Stimulated activated naive CD4-positive, alpha-beta T cell (primary cell): Measurements from ENCODE around the gene GANAB.
A peak's percentile ranks its signal among the peaks of the same experiment; 100 is the strongest.
"Not testable (repeated sequence)": the region's sequence is repeated elsewhere in the genome, so short reads cannot be mapped to it uniquely, and the experiment has no call there.

Experiments
- DNase-seq, 6 experiments: peaks; one replicate each; lab custom pipeline; 2025; lab: John Stamatoyannopoulos, UW

The GANAB gene

DNA sequence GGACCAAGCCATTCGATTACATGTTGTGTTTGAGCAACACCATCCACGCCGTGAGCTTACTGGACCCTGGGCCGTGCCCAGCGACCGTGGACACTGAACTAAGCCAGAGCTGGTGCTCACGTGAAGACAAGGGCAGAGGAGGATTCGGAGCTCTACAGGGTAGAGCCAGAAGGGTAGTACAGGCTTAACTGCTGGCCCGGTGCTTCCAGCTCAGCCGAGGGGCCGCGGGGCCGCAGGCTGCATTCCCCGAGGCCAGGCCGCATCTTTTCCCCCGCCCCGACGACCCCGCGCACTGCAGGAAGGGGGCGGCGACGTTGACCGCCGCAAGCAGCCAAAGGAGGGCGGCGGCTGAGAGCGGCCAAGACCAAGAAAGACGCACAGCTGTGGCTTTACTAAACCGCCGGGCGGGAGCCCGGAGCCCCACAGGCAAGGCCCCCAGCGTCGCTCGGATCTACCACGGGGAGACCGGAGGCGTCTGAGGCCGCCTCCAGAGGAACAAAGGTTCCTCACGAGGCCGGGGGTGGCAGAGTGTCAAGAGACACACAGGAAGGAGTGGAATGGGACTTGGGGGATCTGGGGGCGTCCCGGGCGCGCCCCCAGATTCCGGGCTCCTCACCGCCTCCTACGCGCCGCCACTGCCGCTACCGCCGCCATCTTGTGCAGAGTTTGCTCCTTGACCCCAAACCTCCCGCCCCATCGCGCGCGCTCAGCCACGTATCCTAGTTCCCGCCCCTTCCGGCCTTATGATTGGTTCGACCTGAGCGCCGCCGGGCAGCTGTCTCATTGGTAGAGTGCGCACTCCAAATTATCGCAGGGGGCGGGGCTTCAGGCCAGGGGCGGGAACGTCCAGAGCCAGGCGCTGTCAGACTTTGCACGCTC, at the start of gene GANAB:
Gene GANAB (minus strand): TSS at position 668 of the 879 bp plus-strand sequence. CDS start 14 bp downstream, at position 654.
- DNase-seq: peak; percentile 93 to 98 (median 96)

DNA sequence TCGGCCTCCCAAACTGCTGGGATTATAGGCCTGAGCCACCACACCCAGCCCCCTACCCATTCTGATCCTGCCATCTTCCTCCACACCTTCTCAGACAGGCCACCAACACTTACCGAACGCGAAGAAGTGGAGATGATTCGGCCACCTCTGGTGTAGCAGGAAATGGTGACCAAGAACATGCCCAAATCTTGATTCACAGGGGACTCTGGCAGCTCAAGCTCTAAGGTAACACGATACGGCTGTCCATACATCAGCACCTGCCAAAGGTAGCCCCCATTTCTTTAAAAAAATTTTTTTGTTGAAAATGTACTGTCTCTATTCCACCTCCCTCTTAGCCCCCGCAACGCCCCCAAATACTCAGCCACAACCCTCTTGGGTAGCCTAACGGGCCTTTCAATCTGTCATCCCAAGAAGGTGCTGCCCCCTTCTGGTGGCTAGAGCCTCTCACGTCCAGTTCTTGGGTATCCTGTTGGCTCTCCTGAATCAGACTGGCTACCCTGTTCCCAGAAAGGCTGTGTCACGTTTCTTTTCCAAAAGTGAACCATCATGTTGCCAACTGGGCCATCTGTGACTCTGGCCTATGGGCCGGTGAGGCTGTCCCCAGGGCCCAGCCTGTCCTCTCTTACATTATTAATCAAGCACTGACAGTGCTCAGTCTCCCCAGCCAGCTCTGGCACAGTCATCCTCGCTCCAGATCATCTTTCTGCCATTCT, 48.2 kb upstream of the GANAB start:
- peak; percentile 45 to 79 (median 68) for DNase-seq

DNA sequence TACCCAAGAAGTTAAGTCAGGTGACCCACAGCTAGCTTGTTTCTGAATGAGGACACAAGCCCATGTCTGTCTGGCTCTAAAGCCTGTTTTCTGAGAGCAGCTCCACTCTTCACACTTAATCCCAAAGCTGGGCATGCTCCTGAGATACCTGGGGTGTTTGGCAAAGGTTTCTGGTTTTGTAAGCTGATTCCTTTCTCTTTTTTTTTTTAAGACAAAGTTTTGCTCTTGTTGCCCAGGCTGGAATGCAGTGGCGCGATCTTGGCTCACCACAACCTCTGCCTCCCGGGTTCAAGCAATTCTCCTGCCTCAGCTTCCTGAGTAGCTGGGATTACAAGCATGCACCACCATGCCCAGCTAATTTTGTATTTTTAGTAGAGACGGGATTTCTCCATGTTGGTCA, 47.2 kb upstream of the GANAB start:
- not testable (repeated sequence) for DNase-seq

DNA sequence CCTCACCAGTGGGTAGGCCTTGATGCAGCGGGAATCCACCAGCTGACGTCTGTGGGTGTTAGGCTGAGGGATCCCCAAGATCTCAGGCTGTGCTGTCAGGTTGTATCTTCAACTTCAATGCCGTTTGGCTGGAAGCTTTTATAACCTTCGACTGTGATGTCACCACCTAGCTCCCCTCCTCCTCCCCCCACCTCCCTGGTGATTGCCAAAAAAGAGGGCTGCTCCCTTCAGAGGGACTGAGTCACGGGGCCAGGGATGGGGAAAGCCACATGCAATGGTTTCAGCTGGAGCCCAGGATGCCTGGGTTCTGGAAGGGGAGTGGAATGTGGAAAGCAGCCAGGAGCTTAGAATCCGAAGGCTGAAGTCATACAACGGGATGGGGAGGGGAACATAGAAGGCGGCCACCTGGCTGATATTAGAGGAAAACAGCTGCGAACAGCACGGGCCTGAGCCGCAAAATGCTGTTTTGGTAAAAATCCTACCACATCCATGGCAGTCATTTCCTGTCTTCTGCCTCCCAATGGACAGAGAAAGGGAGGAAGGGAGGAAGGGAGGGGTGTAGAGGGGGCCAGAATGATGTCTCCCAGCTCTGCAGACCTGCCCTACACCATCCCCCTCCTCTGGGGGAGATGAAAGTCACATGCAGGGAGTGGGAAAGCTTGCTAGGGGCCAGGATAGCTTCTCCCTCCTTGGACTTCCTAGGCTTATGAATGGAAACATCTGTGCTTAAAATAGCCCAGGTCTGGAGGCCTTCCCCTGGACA, 43.2 kb upstream of the GANAB start, which contains the start of gene LRRN4CL:
Gene LRRN4CL (minus strand): TSS at position 110 of the 763 bp plus-strand sequence. CDS start 1,022 bp downstream, outside the sequence.
- DNase-seq: no peak

DNA sequence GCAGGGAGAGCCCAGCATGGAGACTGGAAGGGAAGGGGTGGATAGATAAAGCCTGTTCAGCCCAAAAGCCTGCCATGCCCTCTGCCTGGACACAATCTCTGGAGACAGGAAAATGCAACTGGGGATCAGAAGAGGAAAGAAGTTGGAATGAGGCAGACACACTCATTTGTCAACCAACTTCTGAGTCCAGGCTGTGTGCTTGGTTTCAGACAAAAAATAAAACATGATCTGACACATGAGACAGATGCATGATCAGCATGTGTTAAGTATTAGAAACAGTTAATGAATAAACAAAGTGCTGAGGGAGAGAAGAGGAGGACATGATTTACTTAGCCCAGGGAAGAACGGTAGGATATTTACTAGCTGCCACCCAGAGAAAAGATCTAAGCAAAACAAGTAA, 42.1 kb upstream of the GANAB start:
- DNase-seq: no peak

DNA sequence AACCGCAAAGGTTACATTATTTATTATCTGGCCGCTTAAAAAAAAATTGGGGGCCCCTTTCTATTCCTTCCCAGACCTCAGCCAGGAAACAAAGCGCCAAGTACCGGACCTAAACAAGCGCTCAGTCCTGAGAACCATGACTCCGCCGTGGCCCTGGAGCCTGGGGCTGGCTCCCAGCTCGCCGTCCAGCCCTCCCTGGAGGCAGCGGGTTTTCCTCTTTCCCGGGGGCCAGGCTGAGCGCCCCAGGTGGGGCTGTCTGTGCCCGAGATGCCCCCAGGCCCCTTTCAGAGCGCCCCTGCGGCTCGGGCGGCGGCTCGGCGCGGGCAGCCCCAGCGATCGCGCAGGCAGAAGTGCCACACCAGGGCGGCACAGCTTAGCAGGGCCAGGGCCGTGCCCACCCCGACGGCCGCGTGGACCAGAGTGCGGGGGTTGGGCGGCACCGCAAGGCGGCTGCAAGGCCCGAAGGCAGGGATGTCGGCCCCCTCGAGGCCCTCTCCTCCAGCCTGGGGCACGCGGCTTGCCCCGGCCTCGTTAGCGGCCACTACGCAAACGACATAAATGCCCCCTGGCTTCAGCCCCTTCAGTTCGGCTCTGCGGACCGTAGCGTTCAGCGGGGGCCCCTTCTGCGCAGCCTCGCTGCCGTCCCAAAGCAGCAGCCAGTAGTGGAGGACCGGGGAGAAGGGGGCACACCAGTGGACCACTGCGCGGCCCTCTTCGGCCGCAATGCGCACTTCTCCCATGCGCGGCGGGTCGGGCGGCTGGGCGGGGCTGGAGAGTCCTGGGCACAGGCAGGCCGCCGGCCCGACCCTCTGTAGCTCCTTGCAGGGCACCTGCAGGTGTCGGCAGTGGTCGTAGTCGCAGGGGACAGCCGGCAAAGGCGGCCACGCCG, 41.3 kb upstream of the GANAB start:
- DNase-seq: no peak

DNA sequence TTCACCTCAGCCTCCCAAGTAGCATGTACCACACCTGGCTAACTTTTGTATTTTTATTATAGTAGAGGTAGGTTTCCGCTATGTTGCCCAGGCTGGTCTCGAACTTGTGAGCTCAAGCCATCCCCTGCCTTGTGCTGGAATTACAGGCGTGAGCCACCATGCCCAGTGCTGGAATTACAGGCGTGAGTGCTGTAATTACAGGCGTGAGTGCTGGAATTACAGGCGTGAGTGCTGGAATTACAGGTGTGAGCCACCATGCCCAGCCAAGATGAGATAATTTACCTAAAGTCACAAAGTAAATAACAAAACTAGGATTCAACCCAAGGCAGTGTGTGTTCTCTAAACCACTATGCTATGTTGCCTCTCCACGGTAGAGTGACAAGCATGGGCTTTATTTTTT, 36.1 kb upstream of the GANAB start:
- DNase-seq: no peak

DNA sequence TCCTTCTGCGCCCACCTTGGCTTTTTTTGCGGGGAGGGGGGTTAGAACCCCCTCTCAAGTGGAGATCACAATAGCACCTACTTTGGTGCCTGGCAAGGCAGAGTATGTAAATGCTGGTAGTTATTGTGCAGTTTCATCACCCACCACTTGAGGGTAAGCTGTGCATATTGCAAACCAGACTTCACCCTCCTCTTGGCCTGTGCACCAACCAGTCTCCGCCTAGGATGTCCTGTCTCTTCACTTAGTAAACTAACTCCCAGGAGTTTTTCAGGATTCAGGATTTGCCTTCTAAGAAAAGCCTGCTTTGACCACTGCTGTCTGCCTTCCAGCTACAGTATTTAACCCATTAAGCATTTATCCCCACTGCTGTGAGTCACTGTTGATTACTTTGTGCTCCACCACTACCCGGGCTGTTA, 34.4 kb upstream of the GANAB start:
- peak in 4 of 6 experiments; percentile 22 to 50 (median 38) for DNase-seq

DNA sequence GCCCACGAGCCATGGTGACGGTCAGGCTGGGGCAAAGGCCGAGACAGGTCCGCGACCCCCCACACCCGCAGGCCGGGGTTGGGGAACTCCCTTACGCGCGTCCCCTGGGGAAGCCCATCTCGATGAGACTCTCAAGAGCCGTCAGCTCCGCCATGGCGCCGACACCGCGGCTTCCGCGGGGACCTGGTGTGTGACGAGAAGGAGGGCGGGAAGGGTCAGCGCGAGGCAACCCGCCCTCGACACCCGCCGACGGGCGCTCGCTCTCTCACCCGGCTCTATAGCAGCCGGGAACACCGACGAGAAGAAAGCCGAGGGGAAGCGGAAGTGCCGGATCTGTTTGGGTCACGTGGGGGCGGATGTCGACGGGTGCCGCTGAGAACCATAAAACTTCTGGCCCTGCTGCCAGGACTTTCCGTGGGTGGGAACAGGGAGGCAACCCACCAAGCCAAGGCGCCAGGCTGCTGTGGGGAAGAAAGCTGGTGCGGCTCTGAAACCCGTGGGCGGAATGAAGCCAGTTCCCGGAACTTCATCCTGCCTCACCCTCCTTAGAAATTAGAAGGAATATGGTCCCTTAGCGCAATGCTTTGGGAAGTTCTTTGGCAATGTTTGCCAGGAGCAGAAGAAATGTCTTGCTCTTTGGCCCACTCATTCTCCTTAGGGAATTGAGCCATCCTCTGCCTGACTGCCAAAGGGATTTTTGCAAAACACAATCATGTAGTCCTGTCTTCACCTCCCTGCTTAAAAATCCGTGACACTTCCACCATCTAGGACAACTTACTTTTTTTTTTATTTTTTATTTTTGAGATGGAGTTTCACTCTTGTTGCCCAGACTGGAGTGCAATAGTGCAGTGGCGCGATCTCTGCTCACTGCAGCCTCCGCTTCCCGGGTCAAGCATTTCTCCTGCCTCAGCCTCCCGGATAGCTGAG, 32.6 kb upstream of the GANAB start, which contains the start of gene UBXN1:
Gene UBXN1 (minus strand): TSS at position 304 of the 927 bp plus-strand sequence. CDS start 150 bp downstream, at position 154.
- peak; percentile 72 to 83 (median 80) for DNase-seq

DNA sequence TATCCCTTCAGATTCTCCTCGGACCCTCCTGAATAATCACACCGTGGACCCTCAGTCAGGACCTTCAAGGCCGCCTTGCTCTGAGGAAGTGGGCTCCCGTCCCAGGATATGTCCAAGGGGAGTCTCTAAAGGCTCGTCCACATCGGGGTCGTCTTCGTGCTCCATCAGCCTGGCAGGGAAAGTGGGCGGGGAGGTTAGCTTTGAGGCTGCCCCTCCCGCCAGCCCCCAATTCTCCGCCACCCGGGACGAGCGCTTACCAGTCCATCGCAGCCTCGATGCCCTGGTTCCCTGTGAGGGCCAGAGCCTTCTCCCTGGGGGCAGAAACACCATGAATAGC, 32.0 kb upstream of the GANAB start:
- no peak for DNase-seq

DNA sequence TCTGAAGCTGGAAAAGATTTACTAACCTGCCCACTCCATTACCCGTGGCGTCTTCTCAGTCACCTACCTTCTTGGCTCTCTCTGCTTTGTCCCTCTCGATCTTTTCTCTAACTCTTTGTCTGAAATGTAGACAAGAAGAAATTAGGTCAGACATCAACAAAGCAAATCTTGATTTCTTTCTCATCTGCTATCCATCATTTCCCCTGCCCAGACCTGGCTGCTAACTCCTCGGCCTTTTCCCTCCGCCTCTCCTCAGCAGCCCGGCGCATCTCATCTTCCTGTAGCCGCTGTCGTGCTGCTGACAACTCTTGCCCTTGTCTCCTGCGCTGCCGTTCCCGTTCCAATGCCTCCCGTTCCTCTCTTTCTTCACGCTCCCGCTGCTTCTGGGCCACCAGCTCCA, 31.3 kb upstream of the GANAB start:
- no peak for DNase-seq

DNA sequence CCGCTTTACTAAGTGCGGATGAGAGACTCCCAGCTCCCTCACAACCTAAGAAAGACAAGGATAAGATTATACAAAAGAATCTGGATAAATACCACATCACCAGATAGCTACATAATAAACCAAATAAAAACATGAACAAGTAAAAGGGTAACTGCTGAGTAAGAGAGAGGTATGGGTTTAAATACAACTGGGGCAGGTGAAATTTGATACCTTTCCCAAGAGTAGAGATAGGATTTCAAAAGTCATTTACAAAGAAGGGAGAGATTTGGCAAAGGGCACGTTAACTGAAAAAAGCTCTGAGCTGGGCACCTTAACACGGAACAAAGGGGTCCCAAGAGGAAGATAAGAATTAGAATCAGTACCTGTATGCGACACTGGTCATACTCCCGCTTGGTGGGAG, 30.7 kb upstream of the GANAB start:
- DNase-seq: no peak

DNA sequence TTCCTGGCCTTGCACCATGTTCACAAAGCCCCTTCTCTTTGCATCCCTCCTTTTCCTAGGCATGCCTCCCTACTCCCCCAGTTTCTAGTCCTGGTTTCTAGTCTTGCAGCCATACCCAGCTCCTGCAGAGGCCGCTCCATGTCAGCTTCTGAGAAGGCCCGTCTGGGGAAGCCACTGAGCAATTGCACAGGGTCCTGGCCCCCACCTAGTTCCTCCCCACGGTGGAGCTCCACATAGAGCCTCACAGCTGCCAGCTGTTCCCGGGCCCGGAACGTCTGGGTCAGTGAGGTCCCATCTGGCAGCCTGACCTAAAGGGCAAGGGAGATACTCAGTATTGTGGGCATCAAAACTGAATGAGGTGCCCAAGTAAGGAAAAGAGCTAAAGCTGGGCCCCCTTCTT, 30.3 kb upstream of the GANAB start:
- no peak for DNase-seq

DNA sequence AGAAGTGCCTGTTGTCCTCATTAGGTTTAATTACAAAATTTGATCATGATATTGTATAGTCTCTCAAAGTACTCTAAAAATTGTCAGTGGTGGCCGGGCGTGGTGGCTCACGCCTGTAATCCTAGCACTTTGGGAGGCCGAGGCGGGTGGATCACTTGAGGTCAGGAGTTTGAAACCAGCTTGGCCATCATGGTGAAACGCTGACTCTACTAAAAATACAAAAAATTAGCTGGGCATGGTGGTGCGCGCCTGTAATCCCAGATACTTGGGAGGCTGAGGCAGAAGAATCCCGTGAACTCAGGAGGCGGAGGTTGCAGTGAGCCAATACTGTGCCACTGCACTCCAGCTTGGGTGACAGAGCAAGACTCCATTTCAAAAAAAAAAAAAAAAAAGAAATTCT, 29.0 kb upstream of the GANAB start:
- not testable (repeated sequence) for DNase-seq

DNA sequence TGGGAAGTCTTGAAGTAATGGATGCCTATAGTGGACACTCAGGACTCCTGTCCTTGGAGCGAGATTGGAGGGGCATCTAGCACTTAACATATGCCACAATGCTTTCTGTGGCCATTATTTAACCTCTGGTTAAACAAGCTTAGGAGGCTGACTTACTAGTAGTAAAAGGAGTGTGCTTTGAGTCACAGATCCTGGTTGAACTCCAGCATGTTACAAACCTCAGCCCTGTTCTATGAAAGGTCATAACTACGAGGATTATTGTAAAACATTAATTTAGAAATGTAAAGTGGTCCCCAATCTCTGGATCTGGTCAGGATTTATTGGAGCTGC, 26.7 kb upstream of the GANAB start:
- DNase-seq: no peak

DNA sequence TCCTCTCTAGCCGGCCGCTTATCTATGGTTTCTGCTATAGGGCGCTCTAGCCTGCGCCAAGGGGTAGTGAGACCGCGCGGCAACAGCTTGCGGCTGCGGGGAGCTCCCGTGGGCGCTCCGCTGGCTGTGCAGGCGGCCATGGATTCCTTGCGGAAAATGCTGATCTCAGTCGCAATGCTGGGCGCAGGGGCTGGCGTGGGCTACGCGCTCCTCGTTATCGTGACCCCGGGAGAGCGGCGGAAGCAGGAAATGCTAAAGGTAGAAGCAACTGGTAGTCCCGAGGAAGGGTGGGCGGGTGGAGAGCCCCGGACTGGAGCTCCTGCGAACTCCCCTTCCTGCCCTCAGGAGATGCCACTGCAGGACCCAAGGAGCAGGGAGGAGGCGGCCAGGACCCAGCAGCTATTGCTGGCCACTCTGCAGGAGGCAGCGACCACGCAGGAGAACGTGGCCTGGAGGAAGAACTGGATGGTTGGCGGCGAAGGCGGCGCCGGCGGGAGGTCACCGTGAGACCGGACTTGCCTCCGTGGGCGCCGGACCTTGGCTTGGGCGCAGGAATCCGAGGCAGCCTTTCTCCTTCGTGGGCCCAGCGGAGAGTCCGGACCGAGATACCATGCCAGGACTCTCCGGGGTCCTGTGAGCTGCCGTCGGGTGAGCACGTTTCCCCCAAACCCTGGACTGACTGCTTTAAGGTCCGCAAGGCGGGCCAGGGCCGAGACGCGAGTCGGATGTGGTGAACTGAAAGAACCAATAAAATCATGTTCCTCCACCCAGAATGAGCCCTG, 25.4 kb upstream of the GANAB start, which contains the start of the genes LBHD1 and UQCC3:
Gene LBHD1 (minus strand): TSS at position 660 of the 782 bp plus-strand sequence. CDS start 2,236 bp downstream, outside the sequence.
Gene UQCC3 (plus strand): TSS at position 66 of the 782 bp plus-strand sequence. CDS start 73 bp downstream, at position 139.
- peak; percentile 48 to 86 (median 64) for DNase-seq

DNA sequence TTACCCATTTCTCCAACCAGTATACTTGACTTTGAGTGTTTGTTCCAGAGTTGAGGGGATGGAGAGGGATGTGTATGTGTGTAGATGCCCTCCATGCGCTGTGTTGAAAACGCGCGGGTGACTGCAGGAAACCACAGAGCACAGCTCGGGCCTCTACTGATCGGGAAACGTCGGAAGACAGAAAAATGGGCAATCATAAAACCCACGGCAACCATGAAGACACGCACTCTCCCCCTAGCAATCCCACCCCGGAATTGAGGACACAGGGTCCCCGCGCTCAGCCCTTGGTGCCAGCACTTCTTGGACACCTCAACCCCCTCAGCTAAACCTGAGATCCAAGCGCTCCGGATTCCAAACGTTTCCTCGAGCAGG, 24.8 kb upstream of the GANAB start:
- peak in 1 of 6 experiments; percentile 51 for DNase-seq

DNA sequence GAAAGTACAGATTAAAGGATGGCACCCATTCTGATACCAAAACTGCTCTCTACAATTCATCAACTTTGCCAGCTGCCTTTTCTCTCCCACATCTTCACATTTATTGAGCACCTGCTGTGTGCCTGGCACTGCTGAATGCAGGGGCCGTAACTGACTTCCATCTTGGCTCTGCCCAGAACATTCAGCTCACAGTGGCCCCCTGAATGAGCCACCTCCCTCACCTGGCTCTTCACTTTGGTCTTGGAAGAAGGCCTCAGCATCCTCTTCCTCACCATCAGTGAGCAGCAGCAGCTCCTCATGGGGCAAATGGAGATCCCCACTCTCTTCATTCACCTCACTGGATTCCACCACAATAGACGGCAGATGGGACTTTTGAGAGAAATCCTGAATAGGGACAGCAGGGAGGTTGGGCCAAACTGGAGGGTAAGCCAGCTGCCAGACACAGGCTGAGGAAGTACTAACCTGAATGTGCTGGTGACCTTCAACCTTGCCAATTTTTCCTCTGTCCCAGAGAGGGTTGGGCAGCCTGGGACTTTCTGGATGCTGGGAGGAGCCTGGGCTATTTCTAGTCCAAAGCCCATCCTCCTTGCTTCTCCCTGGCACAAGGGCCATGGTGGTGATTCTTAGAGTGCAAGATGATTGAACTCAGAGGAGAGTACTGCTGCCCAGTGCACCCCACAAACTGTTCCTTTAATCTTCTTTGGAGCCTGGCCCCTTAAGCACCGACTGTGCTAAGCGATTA, 23.2 kb upstream of the GANAB start:
- DNase-seq: no peak
